Measurements from ENCODE around the gene PSMD2.

Gene PSMD2

DNA sequence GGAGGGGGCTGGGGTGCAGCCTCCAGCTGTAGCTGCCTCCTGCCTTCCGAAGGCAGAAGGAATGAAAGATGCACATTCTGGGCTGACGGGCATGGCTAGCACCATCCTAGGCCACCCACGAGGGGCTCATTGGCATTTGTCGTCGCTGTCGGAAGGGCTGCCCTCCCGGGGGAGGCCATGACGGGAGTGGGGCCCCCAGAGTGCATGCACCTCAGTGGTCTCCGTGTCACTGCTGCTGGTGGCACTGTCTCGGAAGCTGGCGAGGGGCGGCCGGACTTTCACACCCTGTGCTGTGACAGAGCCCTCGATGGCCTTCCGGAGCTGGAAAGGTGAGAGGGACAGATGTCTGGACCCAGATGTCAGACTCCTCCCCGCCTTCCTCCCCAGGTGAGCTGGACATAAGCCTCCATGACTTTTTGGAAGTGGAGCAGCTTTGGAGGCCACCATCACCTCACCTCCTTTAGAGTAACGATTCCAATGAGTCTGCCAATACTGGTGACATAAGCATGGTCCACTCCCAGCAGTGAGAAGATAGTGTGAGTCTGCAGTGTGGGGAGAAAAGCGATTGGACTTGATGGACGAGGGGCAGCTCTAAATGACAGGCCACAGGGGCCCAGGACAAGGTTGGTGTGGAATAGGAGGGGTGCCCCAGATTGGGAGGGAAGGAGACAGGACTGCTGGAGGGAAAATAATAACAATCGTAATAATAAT is 47.6 kb downstream of the PSMD2 start:
- Histone ChIP-seq H3K27ac (ENCODE audit: low read length) (no peak overlapping the region), H3K27me3 (ENCODE audit: insufficient read depth, low read length) (no peaks in the 10 kb centered on the region), H3K36me3 (ENCODE audit: insufficient read depth, low read depth, low read length) (peaks cover 33% of the 10 kb centered on the region), H3K4me3 (ENCODE audit: low read length) (no peak overlapping the region), H3K9ac (ENCODE audit: low read depth, low read length) (no peak overlapping the region), H3K9me3 (ENCODE audit: insufficient read depth, low read depth, low read length) (no peaks in the 10 kb centered on the region), H3K4me1 (ENCODE audit: insufficient read depth, low read length) (peaks cover 4% of the 10 kb centered on the region; the same call in 1 of the 2 replicates)

DNA sequence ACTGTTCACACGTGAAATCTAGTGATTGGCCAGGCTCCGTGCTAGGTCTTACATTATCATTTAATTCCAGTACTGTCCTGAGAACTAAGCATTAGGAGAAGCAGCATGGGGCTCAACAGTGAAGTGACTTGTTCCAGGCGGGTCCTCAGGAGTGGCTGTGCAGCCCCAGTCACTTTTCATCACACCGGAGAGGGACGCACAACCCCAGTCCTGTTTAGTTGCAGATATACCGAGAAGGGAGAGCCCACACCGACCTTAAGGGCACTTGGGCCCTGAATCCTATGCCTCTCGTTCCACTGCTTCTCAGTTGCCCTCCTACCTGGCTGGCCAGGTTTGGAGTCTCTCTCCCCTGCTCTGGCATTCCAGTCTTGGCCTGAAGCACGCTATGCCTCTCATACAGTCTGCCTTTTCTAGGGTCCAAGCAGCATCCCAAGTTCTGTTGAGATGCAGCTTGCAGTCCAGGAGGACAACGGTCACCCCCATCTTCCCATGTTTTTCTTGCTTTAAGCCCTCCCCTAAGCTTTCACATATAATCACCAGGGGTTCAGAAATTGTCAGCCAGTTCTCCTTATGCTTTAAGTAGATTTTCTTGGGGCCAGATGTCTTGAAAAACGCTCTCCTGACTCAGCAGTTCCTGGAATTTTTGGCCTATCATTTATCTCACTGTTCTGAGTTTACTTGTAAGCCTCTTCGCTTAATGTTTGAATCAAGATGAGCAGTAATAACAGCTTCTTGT is 48.4 kb downstream of the PSMD2 start:
- Histone ChIP-seq H3K27ac (ENCODE audit: low read length) (no peak overlapping the region), H3K9ac (ENCODE audit: low read depth, low read length) (no peak overlapping the region)

GRCh38 chr3:184348057-184348382 is 49.0 kb downstream of the PSMD2 start:
- Histone ChIP-seq H3K9ac (ENCODE audit: low read depth, low read length) (no peak overlapping the region), H3K36me3 (ENCODE audit: insufficient read depth, low read depth, low read length) (peaks cover 36% of the 10 kb centered on the region), H3K9me3 (ENCODE audit: insufficient read depth, low read depth, low read length) (no peaks in the 10 kb centered on the region), H3K4me3 (ENCODE audit: low read length) (no peak overlapping the region), H3K27ac (ENCODE audit: low read length) (no peak overlapping the region), H3K27me3 (ENCODE audit: insufficient read depth, low read length) (no peaks in the 10 kb centered on the region), H3K4me1 (ENCODE audit: insufficient read depth, low read length) (peaks cover 4% of the 10 kb centered on the region)

More for the DNA sequence above, 48.4 kb downstream of the PSMD2 start:
- H3K4me1 ChIP-seq (ENCODE audit: insufficient read depth, low read length), result peaks cover 4% of the 10 kb centered on the region
- no peaks in the 10 kb centered on the region for H3K27me3 ChIP-seq (ENCODE audit: insufficient read depth, low read length)
- H3K4me3 ChIP-seq (ENCODE audit: low read length), result no peak overlapping the region
- peaks cover 36% of the 10 kb centered on the region for H3K36me3 ChIP-seq (ENCODE audit: insufficient read depth, low read depth, low read length)
- no peaks in the 10 kb centered on the region for H3K9me3 ChIP-seq (ENCODE audit: insufficient read depth, low read depth, low read length)

DNA sequence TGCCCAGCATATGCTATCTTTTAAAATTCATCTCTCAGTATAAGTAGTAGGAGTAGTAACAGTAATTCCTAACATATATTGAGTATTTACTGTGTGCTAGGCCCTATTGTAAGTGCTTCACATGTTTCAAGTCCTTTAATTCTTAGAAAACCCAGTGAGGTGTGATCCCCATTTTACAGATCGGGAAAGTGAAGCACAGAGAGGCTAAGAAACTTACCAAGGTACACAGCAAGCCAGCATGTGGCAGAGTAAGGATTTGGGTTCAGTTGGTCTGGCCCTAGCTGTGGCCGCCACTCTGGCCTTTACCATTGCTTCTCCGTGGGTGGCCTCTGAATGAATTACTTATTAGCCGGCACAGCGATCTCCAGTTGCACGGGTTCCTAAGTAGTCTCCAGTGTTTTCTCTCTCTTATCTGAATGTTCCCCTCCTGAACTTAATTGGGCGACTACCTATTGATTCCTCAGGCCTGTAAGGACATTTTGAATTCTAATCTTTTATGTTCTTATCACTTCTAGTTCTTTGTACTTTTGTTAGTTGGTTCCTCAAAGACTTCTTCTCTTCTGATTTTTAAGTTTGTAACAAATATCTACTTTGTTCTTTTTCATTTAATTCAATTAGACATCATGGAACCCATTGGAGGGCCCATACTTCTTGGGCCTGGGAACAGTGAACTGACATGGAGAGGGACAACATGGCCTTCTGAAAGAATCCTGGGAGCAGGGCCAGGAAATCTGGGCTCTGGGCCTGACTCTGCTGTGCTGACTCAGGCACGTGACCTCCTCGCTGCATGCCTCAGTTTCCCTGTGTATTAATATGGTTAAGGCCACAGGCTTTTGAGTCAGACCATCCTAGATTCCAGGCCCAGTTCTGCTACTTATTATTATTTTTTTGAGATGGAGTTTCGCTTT is 50.8 kb downstream of the PSMD2 start:
- Histone ChIP-seq H3K4me3 (ENCODE audit: low read length) (no peak overlapping the region), H3K9me3 (ENCODE audit: insufficient read depth, low read depth, low read length) (no peaks in the 10 kb centered on the region), H3K27ac (ENCODE audit: low read length) (no peak overlapping the region), H3K36me3 (ENCODE audit: insufficient read depth, low read depth, low read length) (peaks cover 46% of the 10 kb centered on the region), H3K4me1 (ENCODE audit: insufficient read depth, low read length) (peaks cover 4% of the 10 kb centered on the region), H3K9ac (ENCODE audit: low read depth, low read length) (no peak overlapping the region), H3K27me3 (ENCODE audit: insufficient read depth, low read length) (no peaks in the 10 kb centered on the region)

GRCh38 chr3:184350618-184351017 is 51.6 kb downstream of the PSMD2 start:
- Histone ChIP-seq H3K27me3 (ENCODE audit: insufficient read depth, low read length) (no peaks in the 10 kb centered on the region), H3K4me1 (ENCODE audit: insufficient read depth, low read length) (no peaks in the 10 kb centered on the region; the same call in none of the 2 replicates), H3K9me3 (ENCODE audit: insufficient read depth, low read depth, low read length) (no peaks in the 10 kb centered on the region), H3K36me3 (ENCODE audit: insufficient read depth, low read depth, low read length) (peaks cover 54% of the 10 kb centered on the region), H3K4me3 (ENCODE audit: low read length) (no peak overlapping the region), H3K27ac (ENCODE audit: low read length) (no peak overlapping the region), H3K9ac (ENCODE audit: low read depth, low read length) (no peak overlapping the region)

GRCh38 chr3:184351511-184352148 is 52.6 kb downstream of the PSMD2 start:
- no peaks in the 10 kb centered on the region; the same call in 1 of the 2 replicates for H3K4me1 ChIP-seq (ENCODE audit: insufficient read depth, low read length)
- H3K27ac ChIP-seq (ENCODE audit: low read length), result no peak overlapping the region
- no peak overlapping the region for H3K4me3 ChIP-seq (ENCODE audit: low read length)
- H3K27me3 ChIP-seq (ENCODE audit: insufficient read depth, low read length), result no peaks in the 10 kb centered on the region
- H3K9ac ChIP-seq (ENCODE audit: low read depth, low read length), result no peak overlapping the region
- no peaks in the 10 kb centered on the region for H3K9me3 ChIP-seq (ENCODE audit: insufficient read depth, low read depth, low read length)
- peaks cover 59% of the 10 kb centered on the region for H3K36me3 ChIP-seq (ENCODE audit: insufficient read depth, low read depth, low read length)

DNA sequence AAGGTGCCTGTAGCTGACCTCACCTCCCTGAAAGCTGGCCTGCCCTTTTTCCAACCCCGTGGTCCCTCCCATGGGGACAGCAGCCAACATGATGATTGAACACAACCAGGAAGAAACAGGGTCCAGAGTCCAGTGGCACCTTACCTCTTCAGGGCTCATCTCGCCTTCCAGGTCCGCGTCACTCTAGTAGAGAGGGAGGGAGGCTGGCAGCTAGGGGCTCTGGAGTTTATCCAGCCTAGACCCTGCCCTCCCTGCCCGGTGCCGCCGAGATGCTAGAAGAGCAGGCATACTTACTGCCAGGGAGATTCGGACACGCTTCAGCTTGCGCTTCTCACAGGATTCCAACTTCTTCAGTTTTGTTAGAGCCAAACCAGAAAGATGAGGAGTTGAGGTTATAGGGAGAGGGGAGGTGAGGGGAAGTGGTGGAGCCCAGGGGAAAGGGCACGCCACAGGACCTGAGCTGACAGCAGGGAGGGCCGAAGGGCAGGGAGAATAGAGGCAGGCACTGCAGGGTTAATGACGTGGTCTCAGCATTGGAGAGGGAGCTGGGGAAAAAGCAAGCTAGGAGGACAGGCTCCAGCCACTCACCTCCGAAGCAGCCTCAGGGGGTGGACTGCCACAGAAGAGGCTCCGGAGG is 53.2 kb downstream of the PSMD2 start:
- Histone ChIP-seq H3K27ac (ENCODE audit: low read length) (no peak overlapping the region), H3K9me3 (ENCODE audit: insufficient read depth, low read depth, low read length) (no peaks in the 10 kb centered on the region), H3K36me3 (ENCODE audit: insufficient read depth, low read depth, low read length) (peaks cover 60% of the 10 kb centered on the region), H3K4me3 (ENCODE audit: low read length) (no peak overlapping the region), H3K9ac (ENCODE audit: low read depth, low read length) (no peak overlapping the region), H3K27me3 (ENCODE audit: insufficient read depth, low read length) (no peaks in the 10 kb centered on the region), H3K4me1 (ENCODE audit: insufficient read depth, low read length) (no peaks in the 10 kb centered on the region; the same call in 1 of the 2 replicates)

DNA sequence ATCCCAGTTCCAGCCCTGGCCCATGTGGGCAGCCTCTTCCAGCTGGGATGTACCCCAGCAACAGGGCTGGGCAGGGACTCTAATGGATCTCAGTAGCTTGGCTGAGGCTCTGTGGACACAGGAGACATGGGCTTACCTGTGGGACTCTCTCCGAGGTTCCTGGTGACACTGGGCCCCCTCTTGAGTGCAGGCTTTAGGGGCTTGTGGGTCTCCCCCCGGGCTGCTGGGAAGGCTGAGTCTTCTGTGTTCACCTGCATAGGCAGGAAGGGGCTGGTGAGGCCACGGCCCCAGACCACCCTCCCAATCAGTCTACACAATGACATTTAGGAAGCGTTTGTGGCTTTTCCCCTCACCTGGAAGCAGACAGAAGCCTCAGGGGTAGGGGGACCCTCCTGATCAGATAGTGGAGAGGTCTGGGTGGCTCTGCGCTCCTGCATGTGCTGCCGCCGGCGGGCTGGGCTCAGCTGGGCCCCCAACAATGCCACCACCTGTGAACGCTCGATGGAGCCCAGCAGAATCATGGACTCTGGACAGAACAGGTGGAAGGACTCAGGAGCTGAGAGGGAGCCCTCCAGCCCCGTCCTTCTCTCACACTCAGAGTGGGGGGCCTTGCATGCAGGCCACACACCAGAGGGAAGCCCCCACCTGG is 54.0 kb downstream of the PSMD2 start:
- Histone ChIP-seq H3K9ac (ENCODE audit: low read depth, low read length) (no peak overlapping the region), H3K4me3 (ENCODE audit: low read length) (no peak overlapping the region), H3K36me3 (ENCODE audit: insufficient read depth, low read depth, low read length) (peaks cover 62% of the 10 kb centered on the region), H3K9me3 (ENCODE audit: insufficient read depth, low read depth, low read length) (no peaks in the 10 kb centered on the region), H3K27me3 (ENCODE audit: insufficient read depth, low read length) (no peaks in the 10 kb centered on the region), H3K4me1 (ENCODE audit: insufficient read depth, low read length) (no peaks in the 10 kb centered on the region; the same call in 1 of the 2 replicates), H3K27ac (ENCODE audit: low read length) (no peak overlapping the region)

GRCh38 chr3:184353546-184353941 is 54.5 kb downstream of the PSMD2 start:
- Histone ChIP-seq H3K27me3 (ENCODE audit: insufficient read depth, low read length) (no peaks in the 10 kb centered on the region), H3K27ac (ENCODE audit: low read length) (no peak overlapping the region), H3K36me3 (ENCODE audit: insufficient read depth, low read depth, low read length) (peaks cover 68% of the 10 kb centered on the region)

GRCh38 chr3:184354121-184354728 is 55.2 kb downstream of the PSMD2 start:
- Histone ChIP-seq H3K9me3 (ENCODE audit: insufficient read depth, low read depth, low read length) (no peaks in the 10 kb centered on the region), H3K4me3 (ENCODE audit: low read length) (no peak overlapping the region), H3K27me3 (ENCODE audit: insufficient read depth, low read length) (no peaks in the 10 kb centered on the region), H3K9ac (ENCODE audit: low read depth, low read length) (no peak overlapping the region), H3K36me3 (ENCODE audit: insufficient read depth, low read depth, low read length) (peaks cover 70% of the 10 kb centered on the region), H3K27ac (ENCODE audit: low read length) (no peak overlapping the region), H3K4me1 (ENCODE audit: insufficient read depth, low read length) (no peaks in the 10 kb centered on the region; the same call in 1 of the 2 replicates)

More at GRCh38 chr3:184353546-184353941, 54.5 kb downstream of the PSMD2 start:
- no peak overlapping the region for H3K4me3 ChIP-seq (ENCODE audit: low read length)
- H3K9ac ChIP-seq (ENCODE audit: low read depth, low read length), result no peak overlapping the region
- no peaks in the 10 kb centered on the region for H3K9me3 ChIP-seq (ENCODE audit: insufficient read depth, low read depth, low read length)
- no peaks in the 10 kb centered on the region; the same call in 1 of the 2 replicates for H3K4me1 ChIP-seq (ENCODE audit: insufficient read depth, low read length)
